HL-60 (cell line): ENCODE data around the gene MRPL20.

Experiments
- DNase-seq, 2 experiments: peaks; one replicate each; pipeline ENCODE4 v3.0.0-alpha.2; 2010 to 2020; ENCODE audit warnings: low read depth in 1 of 2, low spot score in 1 of 2
- H3K27ac ChIP-seq: fragments of 250-450 bp; sonication (Bioruptor Pico); replicated peaks from 2 replicates; pipeline ENCODE4 v1.5.1; 2020; ENCODE audit warnings: mild to moderate bottlenecking, moderate library complexity
- H3K27me3 ChIP-seq: fragments of 250-450 bp; sonication (Bioruptor Pico); 2 replicates; pipeline ENCODE4 v1.5.1; 2021; ENCODE audit warnings: mild to moderate bottlenecking, moderate library complexity; ENCODE audit not compliant: insufficient read depth, poor library complexity, severe bottlenecking
- H3K4me3 ChIP-seq: replicated peaks from 2 replicates; pipeline ENCODE4 v1.5.1; 2011; ENCODE audit warnings: mild to moderate bottlenecking, control low read depth, low read length; ENCODE audit not compliant: insufficient read depth
- GABPA ChIP-seq: IDR thresholded peaks from 2 replicates; pipeline ENCODE4 v1.6.1; 2012; ENCODE audit warnings: low read depth
- POLR2AphosphoS5 ChIP-seq: IDR thresholded peaks from 2 replicates; pipeline ENCODE4 v1.6.1; 2012; ENCODE audit warnings: low read depth
- SPI1 ChIP-seq: IDR thresholded peaks from 2 replicates; pipeline ENCODE4 v1.6.1; 2012; ENCODE audit warnings: low read depth, mild to moderate bottlenecking, borderline replicate concordance
- TF ChIP-seq, protein P1 (sequence below): IDR thresholded peaks from one replicate; pipeline ENCODE4 v1.5.1; 2011; ENCODE audit warnings: low read length, control low read depth, inconsistent platforms; ENCODE audit not compliant: insufficient read depth
- TF ChIP-seq, protein P2 (sequence below): IDR thresholded peaks from 2 replicates; pipeline ENCODE4 v1.6.1; 2012; ENCODE audit warnings: low read depth; ENCODE audit not compliant: insufficient replicate concordance

The MRPL20 gene

DNA sequence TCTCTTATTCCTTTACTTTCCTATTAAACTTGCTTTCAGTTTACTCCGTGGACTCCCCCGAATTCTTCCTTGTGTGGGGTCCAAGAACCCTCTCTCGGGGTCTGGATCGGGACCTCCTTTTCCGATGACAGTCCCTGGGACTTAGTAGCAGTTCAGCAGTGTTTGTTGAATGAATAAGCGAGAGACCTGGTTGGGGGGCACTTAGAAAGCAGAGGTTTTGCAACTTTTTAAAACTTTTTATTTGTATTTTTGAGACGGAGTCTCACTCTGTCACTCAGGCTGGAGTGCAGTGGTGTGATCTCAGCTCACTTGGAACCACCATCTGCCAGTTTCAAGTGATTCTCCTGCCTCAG is 16.1 kb upstream of the MRPL20 start:
- no peak for DNase-seq
- Histone ChIP-seq H3K27me3 (peaks cover 16% of the 10 kb centered on the region), H3K4me3 (no peak overlapping the region), H3K27ac (no peak overlapping the region)
- TF ChIP-seq SPI1 (no peak), GABPA (no peak), POLR2AphosphoS5 (no peak)
- TF ChIP-seq, protein P1, sequence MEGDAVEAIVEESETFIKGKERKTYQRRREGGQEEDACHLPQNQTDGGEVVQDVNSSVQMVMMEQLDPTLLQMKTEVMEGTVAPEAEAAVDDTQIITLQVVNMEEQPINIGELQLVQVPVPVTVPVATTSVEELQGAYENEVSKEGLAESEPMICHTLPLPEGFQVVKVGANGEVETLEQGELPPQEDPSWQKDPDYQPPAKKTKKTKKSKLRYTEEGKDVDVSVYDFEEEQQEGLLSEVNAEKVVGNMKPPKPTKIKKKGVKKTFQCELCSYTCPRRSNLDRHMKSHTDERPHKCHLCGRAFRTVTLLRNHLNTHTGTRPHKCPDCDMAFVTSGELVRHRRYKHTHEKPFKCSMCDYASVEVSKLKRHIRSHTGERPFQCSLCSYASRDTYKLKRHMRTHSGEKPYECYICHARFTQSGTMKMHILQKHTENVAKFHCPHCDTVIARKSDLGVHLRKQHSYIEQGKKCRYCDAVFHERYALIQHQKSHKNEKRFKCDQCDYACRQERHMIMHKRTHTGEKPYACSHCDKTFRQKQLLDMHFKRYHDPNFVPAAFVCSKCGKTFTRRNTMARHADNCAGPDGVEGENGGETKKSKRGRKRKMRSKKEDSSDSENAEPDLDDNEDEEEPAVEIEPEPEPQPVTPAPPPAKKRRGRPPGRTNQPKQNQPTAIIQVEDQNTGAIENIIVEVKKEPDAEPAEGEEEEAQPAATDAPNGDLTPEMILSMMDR = no peak
- TF ChIP-seq, protein P2, sequence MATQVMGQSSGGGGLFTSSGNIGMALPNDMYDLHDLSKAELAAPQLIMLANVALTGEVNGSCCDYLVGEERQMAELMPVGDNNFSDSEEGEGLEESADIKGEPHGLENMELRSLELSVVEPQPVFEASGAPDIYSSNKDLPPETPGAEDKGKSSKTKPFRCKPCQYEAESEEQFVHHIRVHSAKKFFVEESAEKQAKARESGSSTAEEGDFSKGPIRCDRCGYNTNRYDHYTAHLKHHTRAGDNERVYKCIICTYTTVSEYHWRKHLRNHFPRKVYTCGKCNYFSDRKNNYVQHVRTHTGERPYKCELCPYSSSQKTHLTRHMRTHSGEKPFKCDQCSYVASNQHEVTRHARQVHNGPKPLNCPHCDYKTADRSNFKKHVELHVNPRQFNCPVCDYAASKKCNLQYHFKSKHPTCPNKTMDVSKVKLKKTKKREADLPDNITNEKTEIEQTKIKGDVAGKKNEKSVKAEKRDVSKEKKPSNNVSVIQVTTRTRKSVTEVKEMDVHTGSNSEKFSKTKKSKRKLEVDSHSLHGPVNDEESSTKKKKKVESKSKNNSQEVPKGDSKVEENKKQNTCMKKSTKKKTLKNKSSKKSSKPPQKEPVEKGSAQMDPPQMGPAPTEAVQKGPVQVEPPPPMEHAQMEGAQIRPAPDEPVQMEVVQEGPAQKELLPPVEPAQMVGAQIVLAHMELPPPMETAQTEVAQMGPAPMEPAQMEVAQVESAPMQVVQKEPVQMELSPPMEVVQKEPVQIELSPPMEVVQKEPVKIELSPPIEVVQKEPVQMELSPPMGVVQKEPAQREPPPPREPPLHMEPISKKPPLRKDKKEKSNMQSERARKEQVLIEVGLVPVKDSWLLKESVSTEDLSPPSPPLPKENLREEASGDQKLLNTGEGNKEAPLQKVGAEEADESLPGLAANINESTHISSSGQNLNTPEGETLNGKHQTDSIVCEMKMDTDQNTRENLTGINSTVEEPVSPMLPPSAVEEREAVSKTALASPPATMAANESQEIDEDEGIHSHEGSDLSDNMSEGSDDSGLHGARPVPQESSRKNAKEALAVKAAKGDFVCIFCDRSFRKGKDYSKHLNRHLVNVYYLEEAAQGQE = no peak

GRCh38 chr1:1422465-1423244 is 15.6 kb upstream of the MRPL20 start:
- Histone ChIP-seq H3K27me3 (peaks cover 14% of the 10 kb centered on the region), H3K4me3 (no peak overlapping the region), H3K27ac (no peak overlapping the region)
- no peak for DNase-seq
- TF ChIP-seq, protein P1 = no peak
- TF ChIP-seq, protein P2 = no peak
- TF ChIP-seq GABPA (no peak), SPI1 (no peak), POLR2AphosphoS5 (no peak)

GRCh38 chr1:1421907-1422464 is 14.9 kb upstream of the MRPL20 start:
- no peak for DNase-seq
- no peak overlapping the region for H3K27ac ChIP-seq

More at GRCh38 chr1:1421907-1422464, 14.9 kb upstream of the MRPL20 start:
- no peak overlapping the region for H3K4me3 ChIP-seq
- TF ChIP-seq GABPA (no peak), SPI1 (no peak), POLR2AphosphoS5 (no peak)
- TF ChIP-seq, protein P2 = no peak
- TF ChIP-seq, protein P1 = no peak
- H3K27me3 ChIP-seq = peaks cover 12% of the 10 kb centered on the region
